NCI-H524 (cell line): ENCODE measurements around the gene KLHL6.

ENCODE experiments used
- DNase-seq, 2 experiments: peaks; one replicate each; lab custom pipeline; 2025; lab: John Stamatoyannopoulos, UW

Gene KLHL6

GRCh38 chr3:183564046-183564445 lies 8.5 kb upstream of the KLHL6 start:
- peak in 1 of 2 experiments; percentile 66 for DNase-seq

- no peak for DNase-seq
Measured at GRCh38 chr3:183563536-183563874, 8.0 kb upstream of the KLHL6 start.

- peak in 1 of 2 experiments; percentile 11 for DNase-seq
Measured at GRCh38 chr3:183560607-183561006, 5.1 kb upstream of the KLHL6 start.

DNA sequence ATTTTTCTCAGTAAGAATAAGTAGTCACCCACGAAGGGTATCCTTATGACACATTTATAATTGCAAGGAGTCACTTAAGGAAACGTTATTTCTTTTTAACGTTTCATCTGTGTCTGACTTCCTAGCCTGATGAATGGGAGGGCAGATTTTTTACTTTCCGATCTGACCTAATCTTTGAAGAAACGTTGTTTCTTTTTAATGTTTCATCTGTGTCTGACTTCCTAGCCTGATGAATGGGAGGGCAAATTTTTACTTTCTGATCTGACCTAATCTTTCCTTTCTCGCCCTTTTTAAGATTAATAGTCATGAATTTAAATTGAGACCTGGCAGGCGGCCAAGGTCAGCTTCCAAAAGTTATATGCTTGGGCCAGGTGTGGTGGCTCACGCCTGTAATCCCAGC lies 3.0 kb upstream of the KLHL6 start:
- DNase-seq, result no peak

DNA sequence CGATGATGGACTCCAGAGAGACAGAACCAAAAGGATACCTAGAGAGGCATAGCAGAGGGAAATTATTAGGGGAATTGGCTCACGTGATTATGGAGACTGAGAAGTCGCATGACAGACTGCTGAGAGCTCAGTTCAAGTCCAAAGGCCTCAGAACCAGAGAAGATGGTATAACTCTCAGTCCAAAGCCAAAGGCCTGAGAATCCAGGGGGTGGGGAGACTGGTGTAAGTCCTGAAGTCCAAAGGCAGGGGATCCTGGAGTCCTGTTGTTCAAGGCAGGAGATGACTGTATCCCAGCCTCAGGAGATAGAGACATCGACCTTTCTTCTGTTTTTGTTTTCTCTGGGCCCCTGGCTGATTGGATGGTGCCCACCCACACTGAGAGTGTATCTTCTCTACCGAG lies 1.2 kb upstream of the KLHL6 start:
- no peak for DNase-seq

DNA sequence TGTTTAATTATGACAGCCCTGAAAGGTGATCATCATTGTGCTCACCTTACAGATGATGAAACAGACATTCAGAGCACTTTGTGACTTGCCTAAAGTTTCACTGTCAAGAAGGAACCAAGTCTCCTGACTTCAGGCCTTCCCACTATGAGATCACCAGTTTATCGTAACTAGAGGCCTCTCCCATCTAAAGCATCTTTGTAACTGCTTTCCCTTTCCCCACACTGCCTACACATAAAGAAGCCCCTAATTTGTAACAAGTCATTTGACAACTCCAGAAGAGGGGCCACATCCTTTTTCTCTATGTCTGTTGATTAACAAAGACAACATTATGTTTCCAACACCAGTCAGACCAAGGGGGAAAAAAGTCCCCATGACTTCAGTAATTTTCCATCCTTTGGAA lies 1.1 kb downstream of the KLHL6 start:
- no peak for DNase-seq

GRCh38 chr3:183553334-183554026 lies 2.0 kb downstream of the KLHL6 start:
- no peak for DNase-seq

GRCh38 chr3:183551930-183552329 lies 3.6 kb downstream of the KLHL6 start:
- DNase-seq, result no peak

GRCh38 chr3:183548262-183548769 lies 7.2 kb downstream of the KLHL6 start:
- no peak for DNase-seq

DNA sequence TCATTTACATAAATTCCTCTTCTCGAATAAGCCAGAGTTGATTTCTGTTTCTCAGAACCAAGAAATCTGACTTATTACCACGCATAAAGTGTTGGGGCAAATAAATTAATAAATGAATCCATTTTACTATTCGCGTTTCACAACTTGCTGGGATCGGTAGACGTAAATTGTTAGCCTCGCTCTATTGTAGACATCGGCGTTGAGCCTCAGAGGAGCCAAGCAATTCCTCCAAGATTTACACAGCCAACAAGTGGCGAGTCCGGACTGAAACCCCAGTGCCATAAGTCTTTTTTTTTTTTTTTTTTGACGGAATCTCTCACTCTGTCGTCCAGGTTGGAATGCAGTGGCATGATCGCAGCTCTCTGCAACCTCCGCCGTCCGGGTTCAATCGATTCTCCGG lies 8.9 kb downstream of the KLHL6 start:
- DNase-seq, result no peak

DNA sequence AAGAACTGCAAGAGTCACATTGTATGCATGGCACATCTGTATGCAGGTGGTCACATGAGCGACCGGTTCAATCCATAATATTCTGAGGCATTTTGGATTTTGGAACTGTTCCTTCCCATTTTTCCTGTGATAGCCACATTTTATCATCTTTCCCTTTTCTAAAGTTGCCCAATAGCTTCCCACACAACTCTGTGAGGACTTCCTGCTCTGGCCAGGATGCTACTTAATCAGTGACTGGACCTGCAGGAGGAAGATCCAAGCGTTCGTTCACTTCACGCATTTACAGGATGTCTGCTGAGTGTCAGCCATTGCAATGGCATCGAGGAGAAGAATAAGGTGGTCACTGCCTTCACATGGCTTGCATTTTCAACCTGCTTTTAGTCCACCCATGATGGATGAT lies 9.8 kb downstream of the KLHL6 start:
- no peak for DNase-seq

- DNase-seq, result no peak
Measured at GRCh38 chr3:183542355-183542754, 13.2 kb downstream of the KLHL6 start.

DNA sequence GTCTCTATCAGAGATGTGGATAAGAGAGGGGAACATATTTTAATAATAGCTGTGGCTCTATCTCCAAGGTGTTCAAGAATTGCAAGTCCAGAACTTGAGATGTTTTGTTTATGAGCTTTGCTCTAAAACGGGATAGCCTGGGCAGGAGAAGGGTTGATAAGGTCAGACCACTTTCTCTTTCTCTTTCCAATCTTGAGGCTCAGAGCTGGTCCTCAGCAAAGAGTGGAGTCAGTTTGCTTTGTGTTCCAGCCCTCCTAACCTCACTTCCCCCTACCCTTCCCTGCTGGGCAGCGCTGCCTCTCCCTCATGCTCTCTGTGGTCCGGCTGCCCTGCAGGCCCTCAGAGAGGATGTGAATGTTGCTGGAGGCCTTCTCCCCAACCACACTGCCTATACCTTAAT lies 13.8 kb downstream of the KLHL6 start:
- no peak for DNase-seq

DNA sequence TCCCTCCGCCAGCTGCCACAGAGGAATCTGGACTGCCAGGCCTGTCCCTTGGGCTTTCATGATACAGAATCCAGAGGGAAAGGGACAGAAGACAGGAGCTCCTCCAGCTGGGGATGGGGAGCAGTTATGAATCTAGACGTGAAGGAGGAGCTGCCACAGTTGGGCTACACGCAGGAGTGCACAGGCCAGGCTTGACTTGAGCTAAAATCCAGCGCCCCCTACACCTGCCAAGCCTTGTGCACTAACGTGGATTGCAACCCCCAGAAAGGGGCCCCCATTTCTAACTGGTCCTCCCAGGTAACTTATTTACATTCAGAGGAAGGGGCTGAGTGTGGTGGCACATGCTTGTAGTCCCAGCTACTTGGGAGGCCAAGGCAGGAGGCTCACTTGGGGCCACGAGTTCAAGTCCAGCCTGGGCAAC lies 14.3 kb downstream of the KLHL6 start:
- peak in 1 of 2 experiments; percentile 20 for DNase-seq

DNA sequence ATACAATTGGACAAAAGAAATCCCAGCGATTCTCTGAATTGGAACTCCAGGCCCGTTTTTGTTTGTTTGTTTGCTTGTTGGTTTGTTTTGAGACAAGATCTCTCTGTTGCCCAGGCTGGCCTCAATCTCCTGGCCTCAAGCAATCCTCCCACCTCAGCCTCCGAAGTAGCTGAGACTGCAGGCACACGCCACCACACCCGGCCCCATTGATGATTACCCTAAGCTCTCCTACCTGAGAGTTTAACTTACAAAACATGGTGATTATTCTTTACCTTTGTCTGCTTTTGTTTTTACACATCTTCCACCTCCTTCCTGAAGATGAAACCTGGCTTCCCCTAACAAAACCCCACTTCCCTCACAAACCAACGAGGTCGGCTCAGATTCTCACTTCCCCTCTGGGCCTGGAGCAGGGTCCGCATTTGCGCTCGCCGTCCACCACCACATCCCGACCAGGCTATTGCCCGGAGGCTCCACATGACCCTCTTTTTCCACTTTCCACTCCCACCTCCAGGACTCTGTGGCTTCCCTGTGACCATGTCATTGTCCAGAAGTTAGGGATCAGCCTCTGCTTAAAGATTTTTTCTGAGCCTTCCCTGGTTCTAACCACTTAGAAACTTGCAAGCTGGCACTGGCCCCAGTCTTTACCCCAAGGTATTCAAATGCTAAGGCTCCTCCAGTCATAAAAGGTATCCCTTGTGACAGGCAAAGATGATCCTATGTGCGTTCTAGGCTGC lies 14.8 kb downstream of the KLHL6 start:
- DNase-seq, result no peak

DNA sequence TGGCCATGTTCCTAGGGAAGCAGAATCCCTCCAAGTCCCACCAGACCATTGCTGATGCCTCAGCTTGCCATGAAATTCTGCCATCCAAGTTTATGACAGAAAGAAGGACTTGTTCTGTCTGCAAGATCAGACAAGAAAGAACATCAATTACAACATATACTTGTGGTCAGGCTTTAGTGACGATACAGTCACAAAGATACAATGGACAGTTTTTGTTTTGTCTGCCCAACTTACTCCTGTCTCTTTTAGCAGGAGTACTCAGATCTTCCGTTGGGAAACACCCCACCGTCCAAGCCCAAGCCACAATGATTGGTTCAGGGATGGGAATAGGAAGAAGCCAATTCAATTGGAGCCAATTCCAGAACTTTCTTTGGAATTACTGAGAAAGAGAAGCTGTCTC lies 15.7 kb downstream of the KLHL6 start:
- no peak for DNase-seq

DNA sequence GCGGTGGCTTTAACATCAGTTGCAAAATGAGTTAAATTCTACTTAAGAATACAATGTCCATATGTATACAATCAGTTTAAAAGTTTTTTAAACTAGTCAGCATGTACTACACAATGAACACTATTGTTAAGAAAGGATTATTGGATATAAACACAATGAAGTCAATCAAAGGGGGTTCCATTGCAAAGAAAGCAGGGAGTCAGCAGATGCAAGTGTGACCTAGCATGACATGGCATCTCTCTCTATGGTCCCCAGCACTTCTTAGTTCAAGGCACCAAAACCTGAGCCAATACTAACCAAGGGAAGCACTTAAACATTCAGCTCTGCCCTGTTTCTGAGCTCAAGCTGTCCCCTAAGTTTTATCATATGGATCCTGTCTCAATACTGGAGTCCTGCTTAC lies 17.0 kb downstream of the KLHL6 start:
- no peak for DNase-seq

DNA sequence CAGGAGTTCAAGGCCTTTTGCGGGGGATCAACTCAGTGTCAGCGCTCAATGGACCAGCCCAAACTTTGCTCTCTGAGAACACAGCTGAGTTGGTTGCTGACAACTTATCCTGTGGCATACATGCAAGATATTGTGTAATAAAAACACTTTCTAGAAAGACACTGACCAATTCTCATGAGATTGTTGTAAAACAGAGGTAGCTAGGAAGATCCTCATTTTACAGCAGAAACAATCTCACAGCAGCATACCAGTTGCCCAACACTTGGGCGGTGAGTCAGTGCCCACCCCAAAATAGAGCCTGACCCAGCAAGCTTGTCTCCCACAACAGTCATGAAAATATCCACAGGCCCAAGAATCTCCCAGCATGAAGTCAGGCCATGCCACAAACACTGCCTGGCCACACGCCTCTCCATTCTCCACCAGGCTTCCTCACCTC lies 18.2 kb downstream of the KLHL6 start:
- no peak for DNase-seq

DNA sequence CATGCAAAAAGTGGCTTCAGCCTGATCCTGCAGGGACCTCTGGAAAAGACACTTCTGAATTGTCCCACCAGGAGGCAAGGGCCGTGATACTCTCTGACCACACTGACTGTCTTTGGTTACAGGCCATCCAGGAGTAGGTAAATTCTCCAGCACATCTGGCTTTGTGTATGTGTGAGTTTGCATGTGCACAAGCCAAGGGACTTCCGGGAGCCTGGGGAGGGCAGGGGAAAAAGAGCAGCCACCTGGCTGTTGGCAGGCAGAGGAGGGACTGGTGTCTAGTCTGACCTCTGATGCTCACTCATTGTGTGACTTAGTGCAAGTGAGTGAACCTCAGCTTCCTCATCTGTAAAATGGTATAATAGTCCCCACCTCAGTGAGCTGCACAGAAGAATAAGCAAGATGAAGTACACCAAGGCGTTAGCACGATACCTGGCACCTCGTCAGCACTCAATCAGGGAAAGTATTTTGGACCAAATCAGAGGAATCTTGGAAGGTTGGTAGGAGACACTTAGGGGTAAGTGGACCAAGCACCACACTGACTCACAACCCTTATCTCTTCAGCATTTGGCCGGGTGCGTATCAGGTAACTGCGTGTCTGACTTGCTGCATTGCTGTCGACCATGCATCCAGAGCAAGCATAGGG lies 19.1 kb downstream of the KLHL6 start:
- DNase-seq, result no peak

GRCh38 chr3:183534249-183534648 lies 21.3 kb downstream of the KLHL6 start:
- no peak for DNase-seq

GRCh38 chr3:183533412-183534132 lies 21.9 kb downstream of the KLHL6 start:
- DNase-seq, result no peak

DNA sequence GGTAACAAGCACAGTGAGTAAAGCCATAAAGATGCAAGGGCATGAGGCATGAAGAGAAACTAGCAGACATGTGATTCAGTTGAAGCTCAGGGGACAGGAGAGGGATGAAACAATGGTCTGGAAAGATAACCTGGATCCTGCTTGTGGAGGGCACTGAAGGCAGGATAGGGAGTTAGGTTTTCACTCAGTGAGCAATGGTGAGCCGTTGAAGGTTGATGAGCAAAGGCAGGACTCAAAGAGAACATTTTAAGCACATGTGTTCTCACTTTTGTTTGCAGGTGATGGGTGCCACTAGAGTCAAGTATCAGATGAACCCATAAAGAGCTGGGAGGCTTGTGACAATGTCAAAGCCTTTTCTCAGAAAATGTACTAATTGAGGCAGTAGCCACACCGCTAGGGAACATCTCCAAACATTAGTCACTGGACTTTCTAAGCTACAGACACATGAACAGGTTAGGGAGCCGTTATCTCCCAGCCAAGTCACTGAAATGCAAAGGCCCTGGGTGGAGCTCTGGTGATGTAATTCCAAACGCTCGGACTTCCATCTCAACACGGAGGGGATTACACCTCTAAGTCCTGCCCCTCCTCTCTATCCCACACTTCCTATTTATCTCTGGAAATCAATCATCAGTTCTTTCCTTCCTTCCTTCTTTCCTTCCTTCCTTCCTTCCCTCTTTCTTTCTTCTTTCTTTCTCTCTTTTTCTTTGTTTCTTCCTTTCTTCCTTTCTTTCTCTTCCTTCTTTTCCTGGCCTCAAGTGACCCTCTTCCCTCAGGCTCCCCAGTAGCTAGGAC lies 22.7 kb downstream of the KLHL6 start:
- DNase-seq, result no peak
